ENCODE results near the gene MMP2. TPM values are rescaled to one million over a fixed set of nuclear protein-coding genes. Genes with fewer than 3 reads are reported as not detected.

MMP2 gene
- total RNA-seq, 1 experiment from 2014 or later, result not detected

- no peak for DNase-seq (ENCODE audit: low spot score)
- in situ Hi-C loops (cut with HindIII; ENCODE audit: low sequenced_read_pairs), result no loop called here
These were observed 10.3 kb downstream of the MMP2 start for GRCh38 chr16:55489119-55489955.

GRCh38 chr16:55489956-55490265 is 10.9 kb downstream of the MMP2 start:
- DNase-seq (ENCODE audit: low spot score), result no peak
- in situ Hi-C loops (cut with HindIII; ENCODE audit: low sequenced_read_pairs), result no loop called here

- DNase-seq (ENCODE audit: low spot score), result no peak
- in situ Hi-C loops (cut with HindIII; ENCODE audit: low sequenced_read_pairs), result no loop called here
These were observed 11.3 kb downstream of the MMP2 start for GRCh38 chr16:55490301-55490700.

GRCh38 chr16:55491691-55492090 is 12.7 kb downstream of the MMP2 start:
- DNase-seq (ENCODE audit: low spot score), result no peak
- in situ Hi-C loops (cut with HindIII; ENCODE audit: low sequenced_read_pairs), result no loop called here

- in situ Hi-C loops (cut with HindIII; ENCODE audit: low sequenced_read_pairs), result no loop called here
These were observed 13.9 kb downstream of the MMP2 start for GRCh38 chr16:55492756-55493380.

GRCh38 chr16:55494994-55495421 is 16.0 kb downstream of the MMP2 start:
- DNase-seq (ENCODE audit: low spot score), result peak; percentile 6
- in situ Hi-C loops (cut with HindIII; ENCODE audit: low sequenced_read_pairs), result no loop called here

More at GRCh38 chr16:55492756-55493380, 13.9 kb downstream of the MMP2 start:
- no peak for DNase-seq (ENCODE audit: low spot score)

- DNase-seq (ENCODE audit: low spot score), result no peak
These were observed 16.8 kb downstream of the MMP2 start for GRCh38 chr16:55495616-55496289.

GRCh38 chr16:55496509-55497145 is 17.6 kb downstream of the MMP2 start:
- DNase-seq (ENCODE audit: low spot score), result no peak
- in situ Hi-C loops (cut with HindIII; ENCODE audit: low sequenced_read_pairs), result no loop called here

More at GRCh38 chr16:55495616-55496289, 16.8 kb downstream of the MMP2 start:
- in situ Hi-C loops (cut with HindIII; ENCODE audit: low sequenced_read_pairs), result no loop called here

GRCh38 chr16:55497558-55497957 is 18.6 kb downstream of the MMP2 start:
- no peak for DNase-seq (ENCODE audit: low spot score)
- in situ Hi-C loops (cut with HindIII; ENCODE audit: low sequenced_read_pairs), result no loop called here

GRCh38 chr16:55498101-55498500 is 19.1 kb downstream of the MMP2 start:
- in situ Hi-C loops (cut with HindIII; ENCODE audit: low sequenced_read_pairs), result no loop called here
- DNase-seq (ENCODE audit: low spot score), result no peak

GRCh38 chr16:55499281-55499680 is 20.3 kb downstream of the MMP2 start:
- no peak for DNase-seq (ENCODE audit: low spot score)
- in situ Hi-C loops (cut with HindIII; ENCODE audit: low sequenced_read_pairs), result no loop called here

- DNase-seq (ENCODE audit: low spot score), result no peak
- in situ Hi-C loops (cut with HindIII; ENCODE audit: low sequenced_read_pairs), result no loop called here
These were observed 21.0 kb downstream of the MMP2 start for GRCh38 chr16:55499951-55500529.

GRCh38 chr16:55500530-55501011 is 21.6 kb downstream of the MMP2 start:
- peak; percentile 14 for DNase-seq (ENCODE audit: low spot score)
- in situ Hi-C loops (cut with HindIII; ENCODE audit: low sequenced_read_pairs), result no loop called here

GRCh38 chr16:55501549-55502322 is 22.7 kb downstream of the MMP2 start:
- in situ Hi-C loops (cut with HindIII; ENCODE audit: low sequenced_read_pairs), result no loop called here
- DNase-seq (ENCODE audit: low spot score), result no peak

- peak; percentile 49 for DNase-seq (ENCODE audit: low spot score)
- in situ Hi-C loops (cut with HindIII; ENCODE audit: low sequenced_read_pairs), result no loop called here
These were observed 23.9 kb downstream of the MMP2 start for GRCh38 chr16:55502801-55503366.

- in situ Hi-C loops (cut with HindIII; ENCODE audit: low sequenced_read_pairs), result no loop called here
- DNase-seq (ENCODE audit: low spot score), result no peak
These were observed 24.9 kb downstream of the MMP2 start for GRCh38 chr16:55503726-55504550.

- in situ Hi-C loops (cut with HindIII; ENCODE audit: low sequenced_read_pairs), result no loop called here
- DNase-seq (ENCODE audit: low spot score), result no peak
These were observed 26.5 kb downstream of the MMP2 start for GRCh38 chr16:55505333-55506015.

Measured in G401 (cell line).